ENCODE data around the gene IGLON5.

The IGLON5 gene

GRCh38 chr19:51296336-51297093, 14.9 kb upstream of the IGLON5 start:
- ATAC-seq (no peak), DNase-seq (ENCODE audit: low spot score in 2 of 2) (no peak)
- H3K9me3 Mint-ChIP-seq = no peaks in the 10 kb centered on the region
- H3K4me1 Mint-ChIP-seq = no peaks in the 10 kb centered on the region
- no peak overlapping the region for H3K4me3 Mint-ChIP-seq
- H3K27ac Mint-ChIP-seq = no peak overlapping the region
- no peaks in the 10 kb centered on the region for H3K36me3 Mint-ChIP-seq

GRCh38 chr19:51297406-51297805, 14.0 kb upstream of the IGLON5 start:
- no peak for DNase-seq (ENCODE audit: low spot score in 2 of 2)
- ATAC-seq = no peak
- Mint-ChIP-seq H3K4me3 (no peak overlapping the region), H3K27ac (no peak overlapping the region), H3K9me3 (no peaks in the 10 kb centered on the region), H3K36me3 (no peaks in the 10 kb centered on the region), H3K4me1 (no peaks in the 10 kb centered on the region)

DNA sequence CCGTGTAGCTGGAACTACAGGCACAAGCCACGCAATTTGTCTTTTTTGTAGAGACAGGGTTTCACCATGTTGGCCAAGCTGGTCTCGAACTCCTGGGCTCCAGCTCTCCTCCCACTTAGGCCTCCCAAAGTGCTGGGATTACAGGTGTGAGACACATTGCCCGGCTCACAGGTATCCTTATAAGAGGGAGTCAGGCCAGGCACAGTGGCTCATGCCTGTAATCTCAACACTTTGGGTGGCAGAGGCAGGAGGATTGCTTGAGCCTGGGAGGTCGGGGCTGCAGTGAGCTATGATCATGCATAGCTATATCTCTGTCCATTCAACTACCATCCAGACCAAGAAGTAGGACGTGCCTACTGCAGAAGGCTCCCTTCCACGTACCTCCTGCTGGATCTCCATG, 10.2 kb upstream of the IGLON5 start:
- DNase-seq (ENCODE audit: low spot score in 2 of 2) = no peak
- H3K36me3 Mint-ChIP-seq = no peaks in the 10 kb centered on the region
- no peak for ATAC-seq
- no peaks in the 10 kb centered on the region for H3K4me1 Mint-ChIP-seq
- peaks cover 5% of the 10 kb centered on the region for H3K9me3 Mint-ChIP-seq
- no peak overlapping the region for H3K27ac Mint-ChIP-seq
- H3K4me3 Mint-ChIP-seq = no peak overlapping the region

DNA sequence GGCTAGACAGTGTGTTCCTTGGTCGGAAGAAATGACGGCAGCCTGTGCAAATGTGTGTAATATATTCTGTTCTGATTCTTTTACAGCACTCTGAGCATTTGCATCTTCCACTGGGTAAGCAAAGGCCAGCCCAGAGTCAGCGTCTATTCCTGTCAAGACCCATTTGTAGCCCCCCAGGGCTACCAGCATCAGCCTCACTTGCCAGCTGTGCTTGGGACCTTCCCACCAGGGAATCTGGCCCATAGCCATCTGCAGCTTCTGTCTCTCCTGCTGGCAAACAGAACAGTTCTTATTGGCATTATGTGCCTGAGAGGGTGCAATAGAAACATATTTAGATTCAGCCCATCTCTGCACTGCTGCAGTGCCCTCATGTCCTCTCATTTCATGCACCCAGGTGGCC, 6.0 kb upstream of the IGLON5 start:
- H3K27ac Mint-ChIP-seq = no peak overlapping the region
- DNase-seq (ENCODE audit: low spot score in 2 of 2) (no peak), ATAC-seq (no peak)
- no peak overlapping the region for H3K4me3 Mint-ChIP-seq
- H3K4me1 Mint-ChIP-seq = no peaks in the 10 kb centered on the region
- peaks cover 5% of the 10 kb centered on the region for H3K9me3 Mint-ChIP-seq
- H3K36me3 Mint-ChIP-seq = no peaks in the 10 kb centered on the region

DNA sequence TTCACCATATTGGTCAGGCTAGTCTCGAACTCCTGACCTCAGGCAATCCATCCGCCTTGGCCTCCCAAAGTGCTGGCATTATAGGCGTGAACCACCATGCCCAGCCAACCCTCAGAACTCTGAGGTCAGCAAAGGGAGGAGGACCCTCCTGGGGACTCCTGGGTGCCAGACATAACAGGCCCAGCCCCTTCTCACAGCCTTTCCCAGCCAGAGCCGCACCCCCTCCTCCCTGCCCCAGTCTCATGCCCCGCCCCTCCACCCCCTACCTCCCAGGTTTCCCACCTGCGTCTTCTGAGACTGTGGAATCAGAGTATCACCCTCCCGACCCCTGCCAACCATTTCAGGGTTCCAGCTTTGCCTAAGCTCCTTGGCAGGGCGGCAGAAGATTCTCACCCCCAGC, 5.2 kb downstream of the IGLON5 start:
- H3K27ac Mint-ChIP-seq = no peak overlapping the region
- H3K36me3 Mint-ChIP-seq = no peaks in the 10 kb centered on the region
- peaks cover 7% of the 10 kb centered on the region for H3K9me3 Mint-ChIP-seq
- DNase-seq (ENCODE audit: low spot score in 2 of 2) (no peak), ATAC-seq (no peak)
- peaks cover 5% of the 10 kb centered on the region for H3K4me1 Mint-ChIP-seq
- no peak overlapping the region for H3K4me3 Mint-ChIP-seq

GRCh38 chr19:51317376-51317775, 5.9 kb downstream of the IGLON5 start:
- Mint-ChIP-seq H3K27ac (no peak overlapping the region), H3K9me3 (peaks cover 7% of the 10 kb centered on the region), H3K36me3 (no peaks in the 10 kb centered on the region), H3K4me1 (peaks cover 5% of the 10 kb centered on the region), H3K4me3 (no peak overlapping the region)
- no peak for DNase-seq (ENCODE audit: low spot score in 2 of 2)
- no peak for ATAC-seq

GRCh38 chr19:51317968-51318367, 6.5 kb downstream of the IGLON5 start:
- H3K27ac Mint-ChIP-seq = no peak overlapping the region
- no peak overlapping the region for H3K4me3 Mint-ChIP-seq
- H3K4me1 Mint-ChIP-seq = peaks cover 5% of the 10 kb centered on the region
- H3K36me3 Mint-ChIP-seq = no peaks in the 10 kb centered on the region
- ATAC-seq = no peak
- H3K9me3 Mint-ChIP-seq = peaks cover 7% of the 10 kb centered on the region
- no peak for DNase-seq (ENCODE audit: low spot score in 2 of 2)

DNA sequence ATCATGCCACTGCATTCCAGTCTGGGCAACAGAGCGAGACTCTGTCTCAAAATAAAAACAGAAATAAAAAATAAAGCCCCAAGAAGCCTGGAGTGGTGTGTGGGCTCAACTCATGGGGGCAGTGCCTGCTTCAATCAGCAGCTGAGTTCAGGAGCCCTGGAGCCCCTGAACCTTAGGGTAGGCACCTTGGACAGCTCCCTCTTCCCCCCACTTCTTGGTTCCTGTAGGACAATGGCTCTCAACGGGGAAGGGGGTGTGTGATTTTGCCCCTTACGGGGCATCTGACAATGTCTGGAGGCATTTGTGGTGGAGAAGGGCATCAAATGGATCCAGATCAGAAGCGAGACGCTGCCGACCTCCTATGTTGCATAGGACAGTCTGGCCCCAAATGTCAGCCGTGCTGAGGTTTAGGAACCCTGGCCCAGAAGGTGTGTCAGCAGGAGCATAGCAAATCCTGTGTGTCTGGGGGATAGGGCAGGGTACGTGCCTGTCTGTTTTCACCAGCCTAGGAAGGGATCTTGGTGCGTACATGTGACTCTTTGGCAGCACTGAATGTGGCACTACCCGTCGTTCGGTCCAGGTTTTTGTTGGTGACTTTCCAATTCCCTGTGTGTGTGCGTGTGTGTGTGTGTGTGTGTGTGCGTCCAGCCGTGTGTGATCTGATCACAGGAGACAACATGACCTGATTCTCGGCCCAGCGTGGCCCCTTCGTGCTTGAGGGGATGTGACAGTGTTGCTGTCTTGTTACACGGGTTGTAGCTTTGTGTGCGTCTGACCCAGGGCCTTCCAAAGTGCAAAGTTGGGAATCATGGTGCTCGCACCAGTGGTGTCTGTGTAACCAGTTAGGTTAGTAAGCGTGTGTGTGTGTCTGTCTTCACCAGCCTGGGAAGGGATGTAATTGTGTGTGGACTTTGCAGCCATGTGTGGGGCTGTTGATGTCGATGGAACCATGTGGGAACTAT, 7.5 kb downstream of the IGLON5 start:
- ATAC-seq (no peak), DNase-seq (ENCODE audit: low spot score in 2 of 2) (no peak)
- Mint-ChIP-seq H3K4me1 (no peaks in the 10 kb centered on the region), H3K4me3 (no peak overlapping the region), H3K36me3 (no peaks in the 10 kb centered on the region), H3K9me3 (peaks cover 7% of the 10 kb centered on the region), H3K27ac (no peak overlapping the region)

DNA sequence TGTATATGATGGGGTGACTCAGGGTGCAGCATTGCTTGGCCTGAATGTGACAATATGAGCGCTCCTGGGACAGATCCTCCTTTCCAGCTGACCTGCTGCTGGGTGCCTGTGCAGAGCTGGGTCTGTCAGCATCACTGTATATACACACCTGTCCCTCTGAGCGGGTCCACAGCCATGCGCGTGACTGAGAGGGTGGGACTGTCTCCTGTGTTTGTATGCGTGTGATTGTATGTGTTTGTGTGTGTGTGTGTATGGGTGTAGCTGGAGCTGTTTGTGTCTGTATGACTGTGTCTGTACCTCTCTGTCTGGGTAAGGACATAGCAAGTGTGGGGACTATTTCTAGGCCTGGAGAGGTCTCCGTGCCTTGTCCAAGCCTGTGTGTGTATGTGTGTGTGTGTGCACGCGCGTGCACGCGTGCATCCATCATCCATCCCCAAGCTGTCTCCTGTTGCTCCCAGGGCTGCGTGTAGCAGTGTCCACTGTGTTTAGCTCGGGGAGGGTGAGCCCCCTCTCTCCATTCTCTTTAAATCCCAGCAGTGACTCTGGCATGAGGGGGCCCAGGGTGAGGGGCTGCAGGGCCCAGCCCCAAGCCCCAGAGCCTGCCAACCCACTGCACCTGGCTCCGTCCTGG, 8.3 kb downstream of the IGLON5 start:
- no peak for DNase-seq (ENCODE audit: low spot score in 2 of 2)
- Mint-ChIP-seq H3K27ac (no peak overlapping the region), H3K36me3 (no peaks in the 10 kb centered on the region), H3K9me3 (peaks cover 5% of the 10 kb centered on the region), H3K4me3 (no peak overlapping the region), H3K4me1 (no peaks in the 10 kb centered on the region)
- ATAC-seq = no peak

- DNase-seq (ENCODE audit: low spot score in 2 of 2) = no peak
Observed at GRCh38 chr19:51320280-51320657, 8.8 kb downstream of the IGLON5 start.

GRCh38 chr19:51321799-51322198, 10.4 kb downstream of the IGLON5 start:
- Mint-ChIP-seq H3K27ac (no peak overlapping the region), H3K9me3 (no peaks in the 10 kb centered on the region), H3K4me1 (peaks cover 8% of the 10 kb centered on the region), H3K36me3 (no peaks in the 10 kb centered on the region), H3K4me3 (no peak overlapping the region)
- ATAC-seq = no peak
- DNase-seq (ENCODE audit: low spot score in 2 of 2) = no peak

More at GRCh38 chr19:51320280-51320657, 8.8 kb downstream of the IGLON5 start:
- Mint-ChIP-seq H3K4me3 (no peak overlapping the region), H3K27ac (no peak overlapping the region), H3K4me1 (no peaks in the 10 kb centered on the region), H3K9me3 (peaks cover 2% of the 10 kb centered on the region), H3K36me3 (no peaks in the 10 kb centered on the region)
- ATAC-seq = no peak

DNA sequence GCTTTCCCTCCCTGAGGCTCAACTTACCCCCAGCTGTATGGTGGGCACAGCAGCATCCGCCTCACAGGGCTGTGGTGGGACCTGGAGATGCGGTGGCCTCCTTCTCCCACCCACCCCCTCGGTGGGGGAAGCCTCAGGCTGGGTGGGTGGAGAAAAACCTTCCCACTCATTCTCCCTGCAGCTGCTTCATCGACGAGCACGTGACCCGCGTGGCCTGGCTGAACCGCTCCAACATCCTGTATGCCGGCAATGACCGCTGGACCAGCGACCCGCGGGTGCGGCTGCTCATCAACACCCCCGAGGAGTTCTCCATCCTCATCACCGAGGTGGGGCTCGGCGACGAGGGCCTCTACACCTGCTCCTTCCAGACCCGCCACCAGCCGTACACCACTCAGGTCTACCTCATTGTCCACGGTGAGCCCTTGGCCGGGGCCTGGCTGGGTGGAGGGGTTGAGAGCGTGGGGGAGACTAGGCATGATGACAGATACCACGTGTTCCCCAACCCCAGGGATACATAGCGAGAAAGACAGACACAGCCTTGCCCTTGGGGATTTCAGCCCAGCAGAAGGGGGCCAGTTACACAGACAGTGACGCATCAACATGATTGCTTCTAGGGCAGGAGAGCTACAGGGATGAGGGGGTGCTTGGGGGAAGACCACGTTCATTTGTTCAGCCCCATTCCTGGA, 12.2 kb downstream of the IGLON5 start:
- DNase-seq (ENCODE audit: low spot score in 2 of 2) (no peak), ATAC-seq (no peak)
- no peaks in the 10 kb centered on the region for H3K36me3 Mint-ChIP-seq
- H3K9me3 Mint-ChIP-seq = no peaks in the 10 kb centered on the region
- peaks cover 15% of the 10 kb centered on the region for H3K4me1 Mint-ChIP-seq
- no peak overlapping the region for H3K4me3 Mint-ChIP-seq
- peak overlapping the region; percentile 51 for H3K27ac Mint-ChIP-seq

GRCh38 chr19:51324167-51324481, 12.7 kb downstream of the IGLON5 start:
- Mint-ChIP-seq H3K4me1 (peaks cover 15% of the 10 kb centered on the region), H3K36me3 (no peaks in the 10 kb centered on the region), H3K4me3 (no peak overlapping the region), H3K27ac (no peak overlapping the region), H3K9me3 (no peaks in the 10 kb centered on the region)
- no peak for DNase-seq (ENCODE audit: low spot score in 2 of 2)
- ATAC-seq = no peak

DNA sequence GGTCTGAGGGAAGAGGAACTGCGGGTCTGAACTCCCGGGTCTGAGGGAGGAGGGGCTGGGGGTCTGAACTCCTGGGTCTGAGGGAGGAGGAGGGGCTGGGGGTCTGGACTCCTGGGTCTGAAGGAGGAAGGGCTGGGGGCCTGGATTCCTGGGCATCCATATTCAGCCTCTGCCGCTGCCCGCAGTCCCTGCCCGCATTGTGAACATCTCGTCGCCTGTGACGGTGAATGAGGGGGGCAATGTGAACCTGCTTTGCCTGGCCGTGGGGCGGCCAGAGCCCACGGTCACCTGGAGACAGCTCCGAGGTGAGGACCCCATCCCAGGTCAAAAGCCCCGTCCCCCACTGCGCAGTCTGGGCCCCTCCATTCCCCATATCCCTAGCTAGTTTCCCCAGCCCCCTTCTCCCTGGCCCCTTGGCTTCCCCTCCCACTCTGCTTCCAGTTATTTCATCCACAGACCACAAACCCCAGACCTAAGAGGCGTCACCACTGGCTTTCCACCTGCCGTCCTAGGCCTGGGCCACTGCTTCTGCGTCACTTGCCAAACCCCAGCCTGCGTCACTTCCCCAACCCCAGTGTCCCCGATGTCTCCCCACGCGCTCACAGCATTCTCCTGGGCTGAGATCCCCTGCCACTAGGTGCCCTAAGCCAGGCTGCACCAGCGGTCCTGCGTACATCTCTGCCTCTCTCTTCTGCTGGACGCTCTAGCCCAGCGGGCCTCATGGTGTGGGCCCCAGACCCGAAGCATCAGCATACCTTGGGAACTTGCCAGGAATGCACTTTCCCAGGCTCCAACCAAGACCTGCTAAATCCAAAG, 13.9 kb downstream of the IGLON5 start:
- Mint-ChIP-seq H3K36me3 (no peaks in the 10 kb centered on the region), H3K4me3 (no peak overlapping the region), H3K4me1 (peaks cover 15% of the 10 kb centered on the region), H3K27ac (no peak overlapping the region), H3K9me3 (no peaks in the 10 kb centered on the region)
- peak; percentile 50 for ATAC-seq
- DNase-seq (ENCODE audit: low spot score in 2 of 2) = no peak

Measured in stimulated activated effector memory CD8-positive, alpha-beta T cell treated with anti-CD3 and anti-CD28 coated beads, Interleukin-12 subunit alpha, Interleukin-12 subunit beta, amount 100 ng/mL, for 72 hours (primary cell).